HCT116 (cell line): ENCODE data around the gene NECAB2. TPM values are rescaled to one million over a fixed set of nuclear protein-coding genes. Genes with fewer than 3 reads are reported as not detected.

ENCODE experiments used
- ATAC-seq: fragments of 200-7000 bp; cut with Tn5 transposase; 2 replicates; pipeline ENCODE4 v1.9.1; 2020; ENCODE audit warnings: mild to moderate bottlenecking, moderate library complexity
- BruUV-seq: library from RNA; stranded (reverse); fragments of 400-500 nt; replicated peaks from 2 replicates; lab custom pipeline; 2021; lab: Mats Ljungman, UMichigan
- CTCF ChIA-PET: fragments of 300-600 bp; sonication (Branson Sonifier 250); formaldehyde crosslinking; loops from one replicate; lab custom pipeline; 2021; ENCODE audit warnings: antibody characterized with exemption; lab: Charles Lee
- POLR2A ChIA-PET: fragments of 300-600, 350-600 bp; sonication (Branson Sonifier 250); formaldehyde crosslinking; loops from one replicate; lab custom pipeline; 2021; ENCODE audit warnings: antibody characterized with exemption; lab: Charles Lee
- RAD21 ChIA-PET, 2 experiments: fragments of 300-600 bp; sonication (Branson Sonifier 250); formaldehyde crosslinking; loops; one replicate each; lab custom pipeline; 2023; ENCODE audit warnings: low total read pairs in 2 of 2; ENCODE audit not compliant: uncharacterized antibody in 2 of 2, unreplicated experiment in 2 of 2, low non-redundant PET in 1 of 2; lab: Charles Lee
- DNase-seq: peaks from one replicate; pipeline ENCODE4 v3.0.0-alpha.2; 2010; ENCODE audit warnings: low read depth, low spot score
- H2AFZ ChIP-seq: fragments of 200-600 bp; shearing (Covaris generic), sonication (generic); 2 replicates; pipeline ENCODE4 v1.6.1; 2017; ENCODE audit warnings: low read depth, mixed run types, mixed read lengths, antibody characterized with exemption, low read length; ENCODE audit not compliant: poor library complexity, severe bottlenecking
- H3K27ac ChIP-seq: 2 replicates; pipeline ENCODE4 v1.5.1; 2012; ENCODE audit warnings: low read depth, low read length
- H3K27me3 ChIP-seq: fragments of 200-600 bp; sonication (generic); 2 replicates; pipeline ENCODE4 v1.6.1; 2016; ENCODE audit warnings: mixed run types, low read length, mixed read lengths; ENCODE audit not compliant: insufficient read depth
- H3K36me3 ChIP-seq, 2 experiments: fragments of 200-500 bp in 1 of 2; fragments of 200-600 bp in 1 of 2; sonication (Bioruptor generic) in 1 of 2; sonication (generic) in 1 of 2; 2 replicates each; pipeline versions ENCODE4 v1.5.1 to v1.6.1; 2014 to 2016; ENCODE audit warnings: low read length in 2 of 2, inconsistent platforms in 1 of 2, mixed read lengths in 1 of 2, mixed run types in 1 of 2; ENCODE audit not compliant: insufficient read depth in 2 of 2, control insufficient read depth in 1 of 2
- H3K4me1 ChIP-seq, 2 experiments: fragments of 200-600 bp in 1 of 2; sonication (generic) in 1 of 2; 2 replicates each; pipeline versions ENCODE4 v1.5.1 to v1.6.1; 2012 to 2017; ENCODE audit warnings: low read length in 2 of 2, inconsistent platforms in 1 of 2, mild to moderate bottlenecking in 1 of 2, mixed read lengths in 1 of 2, mixed run types in 1 of 2, moderate library complexity in 1 of 2; ENCODE audit not compliant: insufficient read depth in 2 of 2, control insufficient read depth in 1 of 2
- H3K4me2 ChIP-seq: fragments of 200-600 bp; sonication (generic); 2 replicates; pipeline ENCODE4 v1.6.1; 2017; ENCODE audit warnings: mixed run types, low read length, mixed read lengths
- H3K4me3 ChIP-seq, 2 experiments: fragments of 200-600 bp in 1 of 2; sonication (generic) in 1 of 2; replicated peaks in 1 of 2; 2 replicates each; pipeline ENCODE4 v1.5.1; 2011 to 2016; ENCODE audit warnings: low read length in 2 of 2, control low read depth in 1 of 2, low read depth in 1 of 2, mild to moderate bottlenecking in 1 of 2, mixed read lengths in 1 of 2, mixed run types in 1 of 2
- H3K79me2 ChIP-seq: fragments of 200-600 bp; sonication (generic); 2 replicates; pipeline ENCODE4 v1.6.1; 2017; ENCODE audit warnings: mild to moderate bottlenecking, mixed run types, low read length, moderate library complexity, mixed read lengths; ENCODE audit not compliant: insufficient read depth
- H3K9ac ChIP-seq: fragments of 200-600 bp; sonication (generic); 2 replicates; pipeline ENCODE4 v1.6.1; 2016; ENCODE audit warnings: low read length, mixed read lengths
- H3K9me2 ChIP-seq: fragments of 200-600 bp; sonication (generic), shearing (Covaris generic); 2 replicates; pipeline ENCODE4 v1.6.1; 2017; ENCODE audit warnings: mixed run types, mild to moderate bottlenecking, moderate library complexity; ENCODE audit not compliant: insufficient read depth
- H3K9me3 ChIP-seq, 2 experiments: fragments of 200-500 bp in 1 of 2; fragments of 200-600 bp in 1 of 2; sonication (Bioruptor generic) in 1 of 2; sonication (generic) in 1 of 2; 2 replicates each; pipeline ENCODE4 v1.6.1; 2014 to 2017; ENCODE audit warnings: low read length in 2 of 2, mixed read lengths in 2 of 2, inconsistent platforms in 1 of 2, low read depth in 1 of 2, mild to moderate bottlenecking in 1 of 2, mixed run types in 1 of 2, moderate library complexity in 1 of 2; ENCODE audit not compliant: control insufficient read depth in 1 of 2, insufficient read depth in 1 of 2
- H4K20me1 ChIP-seq: fragments of 200-600 bp; sonication (generic), shearing (Covaris generic); 2 replicates; pipeline ENCODE4 v1.6.1; 2017; ENCODE audit warnings: mixed run types, mild to moderate bottlenecking, moderate library complexity; ENCODE audit not compliant: insufficient read depth
- EZH2 ChIP-seq: fragments of 200-600 bp; sonication (generic); IDR thresholded peaks from 2 replicates; pipeline ENCODE4 v1.6.1; 2017; ENCODE audit warnings: antibody characterized with exemption, mixed run types
- EZH2phosphoT487 ChIP-seq: fragments of 200-600 bp; IDR thresholded peaks from 2 replicates; pipeline ENCODE4 v1.6.1; 2018; ENCODE audit warnings: antibody characterized with exemption, borderline replicate concordance
- FOSL1 ChIP-seq: IDR thresholded peaks from 2 replicates; pipeline ENCODE4 v1.6.1; 2012; ENCODE audit warnings: low read depth
- MAX ChIP-seq: IDR thresholded peaks from 2 replicates; pipeline ENCODE4 v1.6.1; 2012
- RAD21 ChIP-seq: IDR thresholded peaks from 2 replicates; pipeline ENCODE4 v1.6.1; 2012; ENCODE audit warnings: low read depth, mild to moderate bottlenecking
- REST ChIP-seq: IDR thresholded peaks from 2 replicates; pipeline ENCODE4 v1.6.1; 2012; ENCODE audit warnings: low read depth
- SIN3A ChIP-seq: IDR thresholded peaks from 2 replicates; pipeline ENCODE4 v1.6.1; 2012; ENCODE audit warnings: low read depth
- SRF ChIP-seq: IDR thresholded peaks from 2 replicates; pipeline ENCODE4 v1.6.1; 2012; ENCODE audit warnings: low read depth
- TCF7L2 ChIP-seq: IDR thresholded peaks from 2 replicates; pipeline ENCODE4 v1.7.0; 2011; ENCODE audit warnings: borderline replicate concordance, inconsistent platforms; ENCODE audit not compliant: insufficient read depth, insufficient read length; ENCODE audit errors: extremely low read depth
- YY1 ChIP-seq: IDR thresholded peaks from 2 replicates; pipeline ENCODE4 v1.6.1; 2011; ENCODE audit warnings: low read length, low read depth, moderate library complexity, mild to moderate bottlenecking; ENCODE audit not compliant: insufficient replicate concordance; ENCODE audit errors: extremely low read depth
- ZBTB33 ChIP-seq: IDR thresholded peaks from 2 replicates; pipeline ENCODE4 v1.6.1; 2011; ENCODE audit warnings: mild to moderate bottlenecking, low read length, moderate library complexity; ENCODE audit not compliant: insufficient replicate concordance; ENCODE audit errors: extremely low read depth
- ZNF274 ChIP-seq: fragments of 200-500 bp; sonication (Bioruptor generic); IDR thresholded peaks from 2 replicates; pipeline ENCODE4 v1.6.1; 2014; ENCODE audit warnings: mild to moderate bottlenecking, low read depth, low read length, inconsistent platforms
- intact Hi-C: fragments of 100-400 bp; cut with micrococcal nuclease; formaldehyde crosslinking; loops from 2 replicates; pipeline ENCODE4 v1.10.0; 2022
- total RNA-seq: library from RNA; stranded (reverse); gene quantifications from one replicate; pipeline ENCODE4 v1.2.1, GENCODE V29; 2021; ENCODE audit not compliant: unreplicated experiment

NECAB2 gene
- total RNA-seq, 1 experiment from 2014 or later, result 0.61 TPM

- peaks cover 0 to 7% of the 10 kb centered on the region in 2 experiments; a peak in 1 of 4 replicates for H3K4me1 ChIP-seq
- no peak overlapping the region for H2AFZ ChIP-seq
- CTCF ChIA-PET, result no interaction called here
- POLR2A ChIA-PET, result no interaction called here
- no peak overlapping the region for H3K9ac ChIP-seq
- RAD21 ChIA-PET, result no interaction called here
- no peak overlapping the region for H3K4me2 ChIP-seq
- H3K4me3 ChIP-seq, result no peak overlapping the region
- no peaks in the 10 kb centered on the region for H3K27me3 ChIP-seq
- peaks cover 8 to 12% of the 10 kb centered on the region in 2 experiments; a peak in 2 of 4 replicates for H3K9me3 ChIP-seq
- H3K27ac ChIP-seq, result no peak overlapping the region
- H3K79me2 ChIP-seq, result no peaks in the 10 kb centered on the region
- no peak for TF ChIP-seq RAD21
- no peak for TF ChIP-seq MAX
- TF ChIP-seq SIN3A, result no peak
- TF ChIP-seq EZH2, result no peak
- no peak for TF ChIP-seq EZH2phosphoT487
- TF ChIP-seq REST, result no peak
- TF ChIP-seq ZBTB33, result no peak
- TF ChIP-seq YY1, result no peak
- TF ChIP-seq TCF7L2, result no peak
- TF ChIP-seq ZNF274, result no peak
- no peak for TF ChIP-seq SRF
- no peak for TF ChIP-seq FOSL1
- no peaks in the 10 kb centered on the region for H3K9me2 ChIP-seq
- no peak for DNase-seq
- no TSS peak for BruUV-seq
- H4K20me1 ChIP-seq, result no peaks in the 10 kb centered on the region
- H3K36me3 ChIP-seq, result no peaks in the 10 kb centered on the region
- ATAC-seq, result no peak
- intact Hi-C loops, result no loop called here
These were observed 56.8 kb downstream of the NECAB2 start for GRCh38 chr16:84024854-84025253.
